DOHH2 (cell line): ENCODE data around the gene SF3A1.

Experiments
- H3F3A ChIP-seq: fragments of 200-600 bp; sonication (generic), shearing (Covaris generic); 2 replicates; pipeline ENCODE4 v1.6.0; 2016; ENCODE audit warnings: antibody characterized with exemption, mild to moderate bottlenecking; ENCODE audit not compliant: control insufficient read depth, insufficient read depth
- H3K27ac ChIP-seq: fragments of 200-600 bp; sonication (generic); 2 replicates; pipeline ENCODE4 v1.5.1; 2014; ENCODE audit warnings: low read depth, mild to moderate bottlenecking, low read length, moderate library complexity
- H3K27me3 ChIP-seq: fragments of 200-600 bp; sonication (generic); 2 replicates; pipeline ENCODE4 v1.6.1; 2014; ENCODE audit warnings: mild to moderate bottlenecking, low read length, mixed read lengths; ENCODE audit not compliant: control insufficient read depth
- H3K36me3 ChIP-seq: fragments of 200-600 bp; sonication (generic); 2 replicates; pipeline ENCODE4 v1.6.1; 2014; ENCODE audit warnings: mild to moderate bottlenecking, low read length, moderate library complexity, mixed read lengths; ENCODE audit not compliant: control insufficient read depth
- H3K4me1 ChIP-seq: fragments of 200-600 bp; sonication (generic); 2 replicates; pipeline ENCODE4 v1.6.1; 2014; ENCODE audit warnings: mild to moderate bottlenecking, low read length, mixed read lengths; ENCODE audit not compliant: control insufficient read depth
- H3K4me2 ChIP-seq: fragments of 200-600 bp; sonication (generic); 2 replicates; pipeline ENCODE4 v1.6.0; 2014; ENCODE audit warnings: mild to moderate bottlenecking, low read length, moderate library complexity
- H3K4me3 ChIP-seq: fragments of 200-600 bp; sonication (generic); 2 replicates; pipeline ENCODE4 v1.5.1; 2014; ENCODE audit warnings: mild to moderate bottlenecking, low read length, mixed read lengths
- H3K79me2 ChIP-seq: fragments of 200-600 bp; sonication (generic); 2 replicates; pipeline ENCODE4 v1.6.1; 2014; ENCODE audit warnings: mild to moderate bottlenecking, low read length, mixed read lengths; ENCODE audit not compliant: control insufficient read depth
- H3K9me2 ChIP-seq: fragments of 200-600 bp; sonication (generic); replicated peaks from 2 replicates; pipeline ENCODE4 v1.6.1; 2014; ENCODE audit warnings: mild to moderate bottlenecking, low read length, mixed read lengths; ENCODE audit not compliant: control insufficient read depth
- H3K9me3 ChIP-seq: fragments of 200-600 bp; sonication (generic); 2 replicates; pipeline ENCODE4 v1.6.1; 2014; ENCODE audit warnings: antibody characterized with exemption, low read length, mixed read lengths; ENCODE audit not compliant: control insufficient read depth, insufficient read depth
- H4K20me1 ChIP-seq: fragments of 200-600 bp; sonication (generic); 2 replicates; pipeline ENCODE4 v1.6.0; 2014; ENCODE audit warnings: low read depth, mild to moderate bottlenecking, antibody characterized with exemption, low read length, moderate library complexity; ENCODE audit not compliant: control insufficient read depth, insufficient read depth
- CTCF ChIP-seq: fragments of 200-600 bp; sonication (generic); IDR thresholded peaks from one replicate; pipeline ENCODE4 v1.5.1; 2014; ENCODE audit warnings: antibody characterized with exemption, mild to moderate bottlenecking, low read depth, low read length; ENCODE audit not compliant: poor library complexity, severe bottlenecking
- EZH2phosphoT487 ChIP-seq: fragments of 200-600 bp; sonication (generic); IDR thresholded peaks from 2 replicates; pipeline ENCODE4 v1.6.1; 2017; ENCODE audit warnings: borderline replicate concordance, mild to moderate bottlenecking, antibody characterized with exemption, low read length, moderate library complexity, mixed read lengths

SF3A1 gene

GRCh38 chr22:30357236-30357570, 509 bp upstream of the SF3A1 start:
- Histone ChIP-seq H3K27ac (no peak overlapping the region), H3K27me3 (no peaks in the 10 kb centered on the region), H3K4me1 (peaks cover 22% of the 10 kb centered on the region), H3K9me3 (no peaks in the 10 kb centered on the region), H3F3A (no peaks in the 10 kb centered on the region), H4K20me1 (peaks cover 16% of the 10 kb centered on the region), H3K9me2 (no peaks in the 10 kb centered on the region), H3K4me3 (peak overlapping the region; percentile 95), H3K4me2 (peak overlapping the region; percentile 92), H3K79me2 (peaks cover 42% of the 10 kb centered on the region), H3K36me3 (peaks cover 27% of the 10 kb centered on the region)
- TF ChIP-seq CTCF (no peak), EZH2phosphoT487 (no peak)

GRCh38 chr22:30354644-30355043, 2.0 kb downstream of the SF3A1 start:
- Histone ChIP-seq H3K9me2 (no peaks in the 10 kb centered on the region), H3K79me2 (peaks cover 65% of the 10 kb centered on the region), H3K27ac (no peak overlapping the region), H3K36me3 (peaks cover 49% of the 10 kb centered on the region), H4K20me1 (peaks cover 16% of the 10 kb centered on the region), H3K4me1 (peaks cover 22% of the 10 kb centered on the region), H3K4me2 (peak overlapping the region; percentile 92), H3K4me3 (no peak overlapping the region), H3K27me3 (no peaks in the 10 kb centered on the region), H3F3A (no peaks in the 10 kb centered on the region), H3K9me3 (no peaks in the 10 kb centered on the region)
- TF ChIP-seq EZH2phosphoT487 = no peak
- no peak for TF ChIP-seq CTCF

- peaks cover 16% of the 10 kb centered on the region for H4K20me1 ChIP-seq
These were observed 5.5 kb downstream of the SF3A1 start for GRCh38 chr22:30351226-30351625.

More at GRCh38 chr22:30351226-30351625, 5.5 kb downstream of the SF3A1 start:
- Histone ChIP-seq H3K27ac (no peak overlapping the region), H3K9me2 (no peaks in the 10 kb centered on the region), H3K4me2 (no peak overlapping the region), H3F3A (no peaks in the 10 kb centered on the region), H3K36me3 (peaks cover 79% of the 10 kb centered on the region), H3K4me1 (peaks cover 17% of the 10 kb centered on the region), H3K27me3 (no peaks in the 10 kb centered on the region), H3K9me3 (no peaks in the 10 kb centered on the region), H3K4me3 (no peak overlapping the region), H3K79me2 (peaks cover 82% of the 10 kb centered on the region)
- TF ChIP-seq EZH2phosphoT487 = no peak
- TF ChIP-seq CTCF = no peak
